Body of pancreas (tissue), 4 donors: ENCODE results near the gene UMODL1. TPM values are rescaled to one million over a fixed set of nuclear protein-coding genes. Genes with fewer than 3 reads are reported as not detected.

Experiments
- ATAC-seq: fragments of 150-250 bp; one replicate; pipeline ENCODE4 v1.9.1; 2016
- DNase-seq, 4 donors: peaks; one replicate each; pipeline ENCODE4 v3.0.0-alpha.2; 2019
- H3K27ac ChIP-seq, 4 donors: fragments of 200-600 bp; sonication (generic); 1 replicate in 3 of 4; 2 replicates in 1 of 4; pipeline versions ENCODE4 v1.5.1 to v1.6.1; 2016 to 2019; ENCODE audit warnings: mild to moderate bottlenecking in 1 of 4, mixed read lengths in 1 of 4, moderate library complexity in 1 of 4
- H3K27me3 ChIP-seq, 2 donors: fragments of 200-600 bp; sonication (generic); one replicate each; pipeline ENCODE4 v1.6.0; 2016; ENCODE audit warnings: mild to moderate bottlenecking in 1 of 2
- H3K36me3 ChIP-seq, 2 donors: fragments of 200-600 bp; sonication (generic); replicated peaks in 1 of 2; 2 replicates each; pipeline ENCODE4 v1.5.1; 2016; ENCODE audit warnings: low read depth in 2 of 2; ENCODE audit not compliant: insufficient read depth in 1 of 2
- H3K4me1 ChIP-seq: fragments of 200-600 bp; sonication (generic); one replicate; pipeline ENCODE4 v1.6.0; 2016
- H3K4me3 ChIP-seq, 2 donors: fragments of 200-600 bp; sonication (generic); 1 replicate in 1 of 2; 2 replicates in 1 of 2; pipeline ENCODE4 v1.5.1; 2016 to 2019
- H3K9me3 ChIP-seq, 3 donors: fragments of 200-600 bp; sonication (generic); 1 replicate in 2 of 3; 2 replicates in 1 of 3; pipeline ENCODE4 v1.5.1; 2016
- CTCF ChIP-seq, 7 experiments: fragments of 450-650 bp in 4 of 7; fragments of 200-600 bp in 3 of 7; sonication (generic) in 3 of 7; IDR thresholded peaks; one replicate each; pipeline ENCODE4 v1.5.1; 2016 to 2019; ENCODE audit warnings: antibody characterized with exemption in 7 of 7
- POLR2A ChIP-seq, 3 donors: fragments of 450-650 bp; IDR thresholded peaks; one replicate each; pipeline ENCODE4 v1.6.1; 2016; ENCODE audit warnings: antibody characterized with exemption in 3 of 3, mild to moderate bottlenecking in 2 of 3
- WGBS, 2 donors: methylation state at CpG; one replicate each; pipeline ENCODE4 v1.1.5; 2017; 5-methylcytosine and 5-hydroxymethylcytosine counted together
- intact Hi-C: fragments of 100-400 bp; cut with DNase I; formaldehyde crosslinking; loops from one replicate; pipeline ENCODE4 v1.15.1; 2023
- total RNA-seq, 2 donors: library from RNA; depleted of rRNA; stranded (reverse); fragments of >200 nt; gene quantifications; one replicate each; pipeline ENCODE4 v1.1.0, GENCODE V29; 2016

Gene UMODL1
- total RNA-seq, 2 donors from 2014 or later = not detected

- ATAC-seq (no peak), DNase-seq (no peak)
- intact Hi-C loops = no loop called here
- no peaks in the 10 kb centered on the region for H3K9me3 ChIP-seq
- no peaks in the 10 kb centered on the region for H3K27me3 ChIP-seq
- no peak overlapping the region for H3K4me3 ChIP-seq
- WGBS, 2 donors = 67 to 75% methylated on average over 16 to 19 of the region's 19 CpGs
- no peak overlapping the region for H3K27ac ChIP-seq
- no peaks in the 10 kb centered on the region for H3K4me1 ChIP-seq
- TF ChIP-seq POLR2A (IDR thresholded peaks at IDR 0.05) = no peak
- TF ChIP-seq CTCF (IDR thresholded peaks at IDR 0.05) = no peak
- no peaks in the 10 kb centered on the region for H3K36me3 ChIP-seq
Observed at GRCh38 chr21:42124826-42125570, 53.9 kb downstream of the UMODL1 start.

GRCh38 chr21:42125571-42126544 lies 54.7 kb downstream of the UMODL1 start:
- no peak for ATAC-seq
- no peak overlapping the region for H3K27ac ChIP-seq
- no peaks in the 10 kb centered on the region for H3K27me3 ChIP-seq
- no peaks in the 10 kb centered on the region for H3K9me3 ChIP-seq
- TF ChIP-seq POLR2A (IDR thresholded peaks at IDR 0.05) (no peak), CTCF (IDR thresholded peaks at IDR 0.05) (peak in 5 of 7 experiments; percentile 11 to 27 (median 20))
- H3K36me3 ChIP-seq = no peaks in the 10 kb centered on the region
- no peaks in the 10 kb centered on the region for H3K4me1 ChIP-seq
- 41 to 49% methylated on average over 11 to 26 of the region's 29 CpGs for WGBS, 2 donors
- no peak overlapping the region for H3K4me3 ChIP-seq
- peak in 3 of 4 donors; percentile 29 to 39 (median 30) for DNase-seq
- intact Hi-C loops = no loop called here

- no peaks in the 10 kb centered on the region for H3K9me3 ChIP-seq
- TF ChIP-seq POLR2A (IDR thresholded peaks at IDR 0.05) = no peak
- TF ChIP-seq CTCF (IDR thresholded peaks at IDR 0.05) = no peak
- intact Hi-C loops = no loop called here
- H3K36me3 ChIP-seq = no peaks in the 10 kb centered on the region
- H3K4me3 ChIP-seq = no peak overlapping the region
- DNase-seq (no peak), ATAC-seq (no peak)
- 74% methylated on average over 35 to 36 of the region's 36 CpGs for WGBS, 2 donors
- no peak overlapping the region for H3K27ac ChIP-seq
- H3K4me1 ChIP-seq = no peaks in the 10 kb centered on the region
- H3K27me3 ChIP-seq = no peaks in the 10 kb centered on the region
Observed at GRCh38 chr21:42127164-42128150, 56.3 kb downstream of the UMODL1 start.
